ENCODE data around the gene ZNF740. TPM values are rescaled to one million over a fixed set of nuclear protein-coding genes. Genes with fewer than 3 reads are reported as not detected.

ZNF740 gene
- total and polyA plus RNA-seq, 2 of the 4 experiments (the other 2 are of a cell fraction), result 13.1 to 14.0 TPM

DNA sequence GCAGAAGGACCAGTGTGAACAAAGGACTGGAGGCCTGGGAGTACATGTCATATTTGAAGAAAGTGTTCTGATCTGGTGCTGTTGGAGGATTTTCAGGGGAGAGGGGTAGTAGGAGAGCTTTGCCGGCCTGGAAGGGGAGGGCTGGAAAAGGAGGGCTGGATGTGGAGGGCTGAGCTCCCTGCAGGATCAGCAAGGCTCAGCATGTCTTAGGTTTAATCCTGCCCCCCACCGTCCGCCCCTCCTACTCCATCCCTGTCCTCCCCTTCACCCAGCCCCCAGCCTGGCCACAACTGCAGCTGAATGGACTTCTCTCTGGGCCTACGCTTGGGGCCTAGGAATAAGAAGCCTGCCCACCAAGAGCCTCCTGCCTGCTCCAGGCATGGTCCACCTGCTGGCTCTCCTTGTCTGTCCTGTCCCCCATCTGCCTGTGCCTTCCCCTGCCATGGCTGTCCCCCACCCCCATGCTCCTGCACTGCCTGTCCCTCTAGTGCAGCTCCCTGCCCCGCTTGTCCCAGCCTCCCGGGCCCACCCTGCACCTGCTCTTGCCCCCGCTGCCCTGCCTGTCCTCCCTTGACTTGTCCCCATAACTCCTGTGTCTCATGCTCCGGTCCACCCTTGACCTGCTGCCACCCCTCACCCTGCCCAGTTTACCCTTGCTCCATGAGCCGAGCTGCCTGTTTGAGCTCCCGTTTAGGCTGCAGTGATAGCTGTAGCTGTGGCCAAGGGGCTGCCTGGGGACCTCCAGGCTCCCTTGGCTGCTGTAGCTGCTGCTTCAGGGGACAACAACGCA is 61.3 kb downstream of the ZNF740 start:
- no peak overlapping the region for H4K91ac ChIP-seq (ENCODE audit: insufficient read depth, low read depth, low read length)
- no peak overlapping the region for H3K18ac ChIP-seq (ENCODE audit: low read depth, low read length)
- ChIA-PET CTCF (no interaction called here), POLR2A (ENCODE audit: unreplicated experiment) (no interaction called here)
- no peaks in the 10 kb centered on the region for H3K9me1 ChIP-seq (ENCODE audit: insufficient read depth, low read length)
- no peak overlapping the region for H3K4me3 ChIP-seq (ENCODE audit: insufficient read depth, low read depth, low read length)
- no peak overlapping the region for H2BK20ac ChIP-seq (ENCODE audit: low read depth, low read length)
- H3K27me3 ChIP-seq (ENCODE audit: control insufficient read depth, insufficient read depth, low read length), result peaks cover 41% of the 10 kb centered on the region
- H2BK5ac ChIP-seq (ENCODE audit: low read depth, low read length, poor library complexity, severe bottlenecking), result no peak overlapping the region
- no peak overlapping the region for H3K4ac ChIP-seq (ENCODE audit: low read depth, low read length)
- no peaks in the 10 kb centered on the region for H3K9me3 ChIP-seq (ENCODE audit: control insufficient read depth, insufficient read depth, low read length)
- H2AFZ ChIP-seq (replicated peaks; ENCODE audit: low read length, poor library complexity), result peak overlapping the region; percentile 26
- TF ChIP-seq, protein P1, sequence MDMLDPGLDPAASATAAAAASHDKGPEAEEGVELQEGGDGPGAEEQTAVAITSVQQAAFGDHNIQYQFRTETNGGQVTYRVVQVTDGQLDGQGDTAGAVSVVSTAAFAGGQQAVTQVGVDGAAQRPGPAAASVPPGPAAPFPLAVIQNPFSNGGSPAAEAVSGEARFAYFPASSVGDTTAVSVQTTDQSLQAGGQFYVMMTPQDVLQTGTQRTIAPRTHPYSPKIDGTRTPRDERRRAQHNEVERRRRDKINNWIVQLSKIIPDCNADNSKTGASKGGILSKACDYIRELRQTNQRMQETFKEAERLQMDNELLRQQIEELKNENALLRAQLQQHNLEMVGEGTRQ (IDR thresholded peaks at IDR 0.05; ENCODE audit: low read depth, low read length), result no peak
- no peaks in the 10 kb centered on the region for H3K36me3 ChIP-seq (ENCODE audit: control insufficient read depth, insufficient read depth, low read length)
- H3K9ac ChIP-seq (ENCODE audit: low read depth, low read length), result no peak overlapping the region
- no peak overlapping the region for H3K4me2 ChIP-seq (ENCODE audit: low read depth, low read length)
- WGBS, 2 experiments (ENCODE audit: extremely low coverage in 2 of 2, insufficient read length in 1 of 2), result 49% methylated on average over 6 of the region's 11 CpGs; no CpG with 5 or more reads in 1 of the 2 experiments
- no peaks in the 10 kb centered on the region; the same call in 1 of the 2 replicates for H4K20me1 ChIP-seq (ENCODE audit: insufficient read depth, low read length)
- no peak overlapping the region for H3K23ac ChIP-seq (ENCODE audit: low read depth, low read length)
- H2BK15ac ChIP-seq (ENCODE audit: low read depth, low read length), result no peak overlapping the region
- H2AK9ac ChIP-seq (replicated peaks; ENCODE audit: low read depth, low read length, poor library complexity), result peak overlapping the region; percentile 25
- ATAC-seq (ENCODE audit: low read depth) (no peak), DNase-seq (no peak)
- no peaks in the 10 kb centered on the region for H3K4me1 ChIP-seq (ENCODE audit: control insufficient read depth, insufficient read depth, low read length)
- no peak overlapping the region for H2AK5ac ChIP-seq (ENCODE audit: low read depth, low read length)
- no peak overlapping the region for H3K27ac ChIP-seq (ENCODE audit: insufficient read depth, low read length)
- in situ Hi-C loops (cut with MboI; ENCODE audit: low sequenced_read_pairs), result no loop called here
- intact Hi-C loops (cut with micrococcal nuclease), result no loop called here
- H3K56ac ChIP-seq (ENCODE audit: extremely low read depth, insufficient read depth, low read length), result no peak overlapping the region
- no peak overlapping the region for H2BK120ac ChIP-seq (ENCODE audit: low read depth, low read length)
- dilution Hi-C loops (cut with HindIII; ENCODE audit: low sequenced_read_pairs, unreplicated experiment), result no loop called here
- no peaks in the 10 kb centered on the region for H3K79me1 ChIP-seq (ENCODE audit: low read depth in 1 of 2, low read length in 2 of 2)
- no TSS peak for BruUV-seq (replicated peaks)
- H3K14ac ChIP-seq (replicated peaks; ENCODE audit: low read depth, low read length), result no peak overlapping the region
- no peak overlapping the region for H4K5ac ChIP-seq (ENCODE audit: low read depth, low read length)
- H4K8ac ChIP-seq (ENCODE audit: low read depth in 2 of 2, low read length in 2 of 2), result no peak overlapping the region
